NCI-H1930 (cell line): ENCODE measurements around the gene LRFN5.
"Not testable (repeated sequence)": the region's sequence is repeated elsewhere in the genome, so short reads cannot be mapped to it uniquely, and the experiment has no call there.

ENCODE experiments used
- DNase-seq, 2 experiments: peaks; one replicate each; lab custom pipeline; 2025; lab: John Stamatoyannopoulos, UW

Gene LRFN5

GRCh38 chr14:41606532-41607303 is at the start of gene LRFN5:
TSS of gene LRFN5 (plus strand) at chr14:41606876.
- no peak for DNase-seq

- DNase-seq, result no peak
These were observed 48.2 kb upstream of the LRFN5 start for GRCh38 chr14:41558490-41558889.

- not testable (repeated sequence) for DNase-seq
These were observed 39.8 kb upstream of the LRFN5 start for GRCh38 chr14:41566864-41567263.

GRCh38 chr14:41568979-41569378 is 37.7 kb upstream of the LRFN5 start:
- no peak for DNase-seq

GRCh38 chr14:41570415-41571155 is 36.1 kb upstream of the LRFN5 start:
- DNase-seq, result no peak

GRCh38 chr14:41586237-41586636 is 20.4 kb upstream of the LRFN5 start:
- no peak for DNase-seq

GRCh38 chr14:41597647-41598046 is 9.0 kb upstream of the LRFN5 start:
- no peak for DNase-seq

- DNase-seq, result not testable (repeated sequence)
These were observed 6.8 kb upstream of the LRFN5 start for GRCh38 chr14:41599805-41600385.

GRCh38 chr14:41604721-41605531 is 1.8 kb upstream of the LRFN5 start:
- DNase-seq, result peak; percentile 23 to 42

GRCh38 chr14:41605550-41606281 is 960 bp upstream of the LRFN5 start:
- no peak for DNase-seq

- DNase-seq, result no peak
These were observed 469 bp upstream of the LRFN5 start for GRCh38 chr14:41606282-41606531.

- DNase-seq, result no peak
These were observed 664 bp downstream of the LRFN5 start for GRCh38 chr14:41607304-41607775.

- no peak for DNase-seq
These were observed 1.4 kb downstream of the LRFN5 start for GRCh38 chr14:41607966-41608663.

GRCh38 chr14:41608681-41609390 is 2.2 kb downstream of the LRFN5 start:
- DNase-seq, result no peak

- DNase-seq, result peak; percentile 4 to 12
These were observed 3.1 kb downstream of the LRFN5 start for GRCh38 chr14:41609704-41610183.

GRCh38 chr14:41615011-41615595 is 8.4 kb downstream of the LRFN5 start:
- no peak for DNase-seq

GRCh38 chr14:41623736-41624135 is 17.1 kb downstream of the LRFN5 start:
- no peak for DNase-seq

GRCh38 chr14:41629876-41630275 is 23.2 kb downstream of the LRFN5 start:
- no peak for DNase-seq

- DNase-seq, result no peak
These were observed 27.6 kb downstream of the LRFN5 start for GRCh38 chr14:41634286-41634685.
